Vagina (tissue), 2 donors: ENCODE data around the gene PRR11.

ENCODE experiments used
- CTCF ChIP-seq, 3 experiments: fragments of 450-650 bp in 2 of 3; fragments of 200-600 bp in 1 of 3; sonication (generic) in 1 of 3; IDR thresholded peaks; one replicate each; pipeline ENCODE4 v1.5.1; 2017 to 2019; ENCODE audit warnings: antibody characterized with exemption in 3 of 3, mild to moderate bottlenecking in 2 of 3, moderate library complexity in 2 of 3
- POLR2A ChIP-seq, 2 donors: fragments of 450-650 bp; IDR thresholded peaks; one replicate each; pipeline ENCODE4 v1.6.1; 2017; ENCODE audit warnings: antibody characterized with exemption in 2 of 2, mild to moderate bottlenecking in 2 of 2, moderate library complexity in 2 of 2

- TF ChIP-seq CTCF (IDR thresholded peaks at IDR 0.05): peak in 1 of 3 experiments; percentile 27
- TF ChIP-seq POLR2A (IDR thresholded peaks at IDR 0.05): no peak
Measured at GRCh38 chr17:59165933-59166342, 10.4 kb downstream of the PRR11 start.
